PC-9 (cell line): ENCODE results near the gene GEMIN2. TPM values are rescaled to one million over a fixed set of nuclear protein-coding genes. Genes with fewer than 3 reads are reported as not detected.

Experiments
- BruUV-seq: library from RNA; stranded (reverse); fragments of 400-500 nt; replicated peaks from 2 replicates; lab custom pipeline; 2021; lab: Mats Ljungman, UMichigan
- CTCF ChIA-PET: fragments of 300-600 bp; sonication (Branson Sonifier 250); formaldehyde crosslinking; loops from one replicate; lab custom pipeline; 2022; ENCODE audit warnings: antibody characterized with exemption; lab: Charles Lee
- POLR2A ChIA-PET: fragments of 300-600 bp; sonication (Branson Sonifier 250); formaldehyde crosslinking; loops from one replicate; lab custom pipeline; 2022; ENCODE audit warnings: antibody characterized with exemption; ENCODE audit not compliant: unreplicated experiment; lab: Charles Lee
- DNase-seq, 2 experiments: peaks; one replicate each; pipeline versions ENCODE4 v3.0.0 to v3.0.0-alpha.2; 2015 to 2022; ENCODE audit warnings: mixed read lengths in 1 of 2
- H2AFZ ChIP-seq: fragments of 200-600 bp; sonication (generic); 2 replicates; pipeline ENCODE4 v1.8.1; 2017; ENCODE audit warnings: antibody characterized with exemption
- H3F3A ChIP-seq: fragments of 200-600 bp; sonication (generic); 2 replicates; pipeline ENCODE4 v1.8.1; 2017; ENCODE audit warnings: antibody characterized with exemption, mild to moderate bottlenecking, low read depth; ENCODE audit not compliant: insufficient read depth
- H3K27ac ChIP-seq: fragments of 200-600 bp; sonication (generic); 2 replicates; pipeline ENCODE4 v1.6.1; 2016; ENCODE audit warnings: mixed run types
- H3K27me3 ChIP-seq: fragments of 200-600 bp; sonication (generic); 2 replicates; pipeline ENCODE4 v1.6.1; 2016; ENCODE audit warnings: low read depth, mixed run types; ENCODE audit not compliant: insufficient read depth
- H3K36me3 ChIP-seq: fragments of 200-600 bp; sonication (generic); 2 replicates; pipeline ENCODE4 v1.6.1; 2016; ENCODE audit warnings: low read depth, mixed run types
- H3K4me1 ChIP-seq: fragments of 200-600 bp; sonication (generic); replicated peaks from 2 replicates; pipeline ENCODE4 v1.6.1; 2016; ENCODE audit warnings: mixed run types; ENCODE audit not compliant: insufficient read depth
- H3K4me2 ChIP-seq: fragments of 200-600 bp; sonication (generic); 2 replicates; pipeline ENCODE4 v1.6.1; 2017; ENCODE audit warnings: mixed run types
- H3K4me3 ChIP-seq: fragments of 200-600 bp; sonication (generic); 2 replicates; pipeline ENCODE4 v1.6.1; 2016; ENCODE audit warnings: mixed run types
- H3K79me2 ChIP-seq: fragments of 200-600 bp; sonication (generic); 2 replicates; pipeline ENCODE4 v1.6.1; 2017; ENCODE audit warnings: low read depth, mixed run types
- H3K9me2 ChIP-seq: fragments of 200-600 bp; sonication (generic); 2 replicates; pipeline ENCODE4 v1.8.1; 2017; ENCODE audit warnings: mild to moderate bottlenecking; ENCODE audit not compliant: insufficient read depth
- H3K9me3 ChIP-seq: fragments of 200-600 bp; sonication (generic); 2 replicates; pipeline ENCODE4 v1.8.1; 2016; ENCODE audit warnings: low read depth; ENCODE audit not compliant: insufficient read depth
- H4K20me1 ChIP-seq: fragments of 200-600 bp; sonication (generic); 2 replicates; pipeline ENCODE4 v1.8.1; 2017; ENCODE audit not compliant: insufficient read depth
- EZH2 ChIP-seq: fragments of 200-600 bp; sonication (generic); IDR thresholded peaks from 2 replicates; pipeline ENCODE4 v1.8.0; 2017; ENCODE audit warnings: antibody characterized with exemption, low read depth
- intact Hi-C: fragments of 100-400 bp; cut with micrococcal nuclease; formaldehyde crosslinking; loops from one replicate; pipeline ENCODE4 v1.10.0; 2022; ENCODE audit not compliant: unreplicated experiment
- total RNA-seq: library from RNA; stranded (reverse); gene quantifications from 2 replicates; pipeline ENCODE4 v1.2.3, GENCODE V29; 2021
- TF ChIP-seq, protein P1 (sequence below): fragments of 200-600 bp; sonication (generic); conservative IDR thresholded peaks from 2 replicates; pipeline ENCODE4 v1.6.1; 2017; ENCODE audit warnings: mixed run types, antibody characterized with exemption, mild to moderate bottlenecking, moderate library complexity

Gene GEMIN2
- total RNA-seq, 1 experiment from 2014 or later: 13.4 TPM

GRCh38 chr14:39085933-39086332, 28.2 kb upstream of the GEMIN2 start:
- Histone ChIP-seq H3K4me3 (no peak overlapping the region), H3K79me2 (no peaks in the 10 kb centered on the region)

DNA sequence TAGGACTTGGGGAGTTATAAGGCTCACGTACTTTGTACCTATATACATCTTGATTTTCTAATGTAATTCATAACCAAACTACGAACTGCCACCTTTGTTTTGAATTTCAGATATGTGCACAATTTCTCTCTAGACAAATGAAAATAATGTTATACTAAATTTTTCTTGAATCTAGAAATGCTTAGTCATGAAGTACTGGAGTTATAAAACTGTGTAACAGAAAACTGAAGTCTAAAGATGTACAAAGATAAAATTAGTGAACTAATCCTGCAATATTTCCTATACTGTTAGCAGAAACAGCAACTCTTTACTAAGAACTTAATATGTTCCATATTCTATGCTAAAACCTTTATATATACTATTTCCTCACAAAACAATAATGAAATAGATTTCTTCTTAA, 26.6 kb upstream of the GEMIN2 start:
- intact Hi-C loops: no loop called here
- no peak overlapping the region for H2AFZ ChIP-seq
- peaks cover 4% of the 10 kb centered on the region; the same call in 1 of the 2 replicates for H3K36me3 ChIP-seq
- ChIA-PET CTCF (no interaction called here), POLR2A (no interaction called here)
- no peaks in the 10 kb centered on the region for H3K4me1 ChIP-seq
- no peak overlapping the region for H3K4me2 ChIP-seq
- H3K9me3 ChIP-seq: no peaks in the 10 kb centered on the region
- DNase-seq: no peak
- H3K27me3 ChIP-seq: no peaks in the 10 kb centered on the region
- TF ChIP-seq, protein P1, sequence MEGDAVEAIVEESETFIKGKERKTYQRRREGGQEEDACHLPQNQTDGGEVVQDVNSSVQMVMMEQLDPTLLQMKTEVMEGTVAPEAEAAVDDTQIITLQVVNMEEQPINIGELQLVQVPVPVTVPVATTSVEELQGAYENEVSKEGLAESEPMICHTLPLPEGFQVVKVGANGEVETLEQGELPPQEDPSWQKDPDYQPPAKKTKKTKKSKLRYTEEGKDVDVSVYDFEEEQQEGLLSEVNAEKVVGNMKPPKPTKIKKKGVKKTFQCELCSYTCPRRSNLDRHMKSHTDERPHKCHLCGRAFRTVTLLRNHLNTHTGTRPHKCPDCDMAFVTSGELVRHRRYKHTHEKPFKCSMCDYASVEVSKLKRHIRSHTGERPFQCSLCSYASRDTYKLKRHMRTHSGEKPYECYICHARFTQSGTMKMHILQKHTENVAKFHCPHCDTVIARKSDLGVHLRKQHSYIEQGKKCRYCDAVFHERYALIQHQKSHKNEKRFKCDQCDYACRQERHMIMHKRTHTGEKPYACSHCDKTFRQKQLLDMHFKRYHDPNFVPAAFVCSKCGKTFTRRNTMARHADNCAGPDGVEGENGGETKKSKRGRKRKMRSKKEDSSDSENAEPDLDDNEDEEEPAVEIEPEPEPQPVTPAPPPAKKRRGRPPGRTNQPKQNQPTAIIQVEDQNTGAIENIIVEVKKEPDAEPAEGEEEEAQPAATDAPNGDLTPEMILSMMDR: no peak
- TF ChIP-seq EZH2: no peak
- no peak overlapping the region for H3K4me3 ChIP-seq
- no TSS peak for BruUV-seq
- no peaks in the 10 kb centered on the region for H3F3A ChIP-seq
- H3K27ac ChIP-seq: no peak overlapping the region
- H4K20me1 ChIP-seq: no peaks in the 10 kb centered on the region
- H3K79me2 ChIP-seq: no peaks in the 10 kb centered on the region
- no peaks in the 10 kb centered on the region for H3K9me2 ChIP-seq

More at GRCh38 chr14:39085933-39086332, 28.2 kb upstream of the GEMIN2 start:
- CTCF ChIA-PET: no interaction called here
- Histone ChIP-seq H4K20me1 (no peaks in the 10 kb centered on the region), H3K9me2 (no peaks in the 10 kb centered on the region), H3F3A (no peaks in the 10 kb centered on the region), H3K4me2 (no peak overlapping the region), H3K4me1 (no peaks in the 10 kb centered on the region), H3K36me3 (no peaks in the 10 kb centered on the region), H3K9me3 (no peaks in the 10 kb centered on the region), H3K27ac (no peak overlapping the region), H3K27me3 (no peaks in the 10 kb centered on the region), H2AFZ (no peak overlapping the region)
- TF ChIP-seq EZH2: no peak
- TF ChIP-seq, protein P1: no peak
- no TSS peak for BruUV-seq
- intact Hi-C loops: no loop called here
- POLR2A ChIA-PET: no interaction called here
- DNase-seq: no peak

GRCh38 chr14:39090548-39091111, 23.5 kb upstream of the GEMIN2 start:
- TF ChIP-seq, protein P1: no peak
- no peak for TF ChIP-seq EZH2
- no peaks in the 10 kb centered on the region for H3K9me2 ChIP-seq
- H3K36me3 ChIP-seq: peaks cover 7% of the 10 kb centered on the region; the same call in 1 of the 2 replicates
- CTCF ChIA-PET: no interaction called here
- no peak overlapping the region for H3K27ac ChIP-seq
- H2AFZ ChIP-seq: no peak overlapping the region
- H3K9me3 ChIP-seq: no peaks in the 10 kb centered on the region
- intact Hi-C loops: no loop called here
- no peak for DNase-seq
- POLR2A ChIA-PET: interaction anchor here (0.7 kb wide), 1 partner anchor 258 kb away, joined by 5 read pairs; no protein-coding TSS in a partner anchor
- H3K4me2 ChIP-seq: no peak overlapping the region
- H4K20me1 ChIP-seq: no peaks in the 10 kb centered on the region
- H3K27me3 ChIP-seq: no peaks in the 10 kb centered on the region
- BruUV-seq: no TSS peak
- no peaks in the 10 kb centered on the region for H3F3A ChIP-seq
- no peaks in the 10 kb centered on the region for H3K4me1 ChIP-seq
- H3K4me3 ChIP-seq: no peak overlapping the region
- no peaks in the 10 kb centered on the region for H3K79me2 ChIP-seq
